KMS-11 (cell line): ENCODE data around the gene EME1.

Source experiments
- H2AFZ ChIP-seq: fragments of 200-600 bp; sonication (generic); 2 replicates; pipeline ENCODE4 v1.6.1; 2016; ENCODE audit warnings: antibody characterized with exemption, mixed run types, low read depth
- H3K27ac ChIP-seq: fragments of 200-600 bp; sonication (generic); 2 replicates; pipeline ENCODE4 v1.6.1; 2016; ENCODE audit warnings: mild to moderate bottlenecking, mixed run types
- H3K27me3 ChIP-seq: fragments of 200-600 bp; sonication (generic); 2 replicates; pipeline ENCODE4 v1.6.1; 2017; ENCODE audit warnings: mild to moderate bottlenecking, low read depth, mixed run types, moderate library complexity; ENCODE audit not compliant: insufficient read depth
- H3K36me3 ChIP-seq: fragments of 200-600 bp; sonication (generic); 2 replicates; pipeline ENCODE4 v1.6.1; 2017; ENCODE audit warnings: mild to moderate bottlenecking, mixed run types; ENCODE audit not compliant: insufficient read depth
- H3K4me1 ChIP-seq: fragments of 200-600 bp; sonication (generic); 2 replicates; pipeline ENCODE4 v1.6.1; 2016; ENCODE audit warnings: mild to moderate bottlenecking, low read depth, mixed run types; ENCODE audit not compliant: poor library complexity, severe bottlenecking
- H3K4me2 ChIP-seq: fragments of 200-600 bp; sonication (generic); 2 replicates; pipeline ENCODE4 v1.7.0; 2016; ENCODE audit warnings: mild to moderate bottlenecking, mixed run types
- H3K4me3 ChIP-seq: fragments of 200-600 bp; sonication (generic); IDR thresholded peaks from 2 replicates; pipeline ENCODE4 v1.6.1; 2017; ENCODE audit warnings: low read depth, low read length, mixed read lengths; ENCODE audit not compliant: insufficient read depth
- H3K79me2 ChIP-seq: fragments of 200-600 bp; sonication (generic); 2 replicates; pipeline ENCODE4 v1.6.1; 2016; ENCODE audit warnings: low read depth, mixed run types; ENCODE audit not compliant: insufficient read depth
- H3K9ac ChIP-seq: fragments of 200-600 bp; sonication (generic); 2 replicates; pipeline ENCODE4 v1.6.1; 2016; ENCODE audit warnings: mild to moderate bottlenecking, mixed run types
- H4K20me1 ChIP-seq: fragments of 200-600 bp; sonication (generic); 2 replicates; pipeline ENCODE4 v1.6.1; 2016; ENCODE audit warnings: mild to moderate bottlenecking, mixed run types; ENCODE audit not compliant: insufficient read depth
- TF ChIP-seq, protein P1 (sequence below): fragments of 200-600 bp; sonication (generic); conservative IDR thresholded peaks from 2 replicates; pipeline ENCODE4 v1.6.1; 2017; ENCODE audit warnings: low read depth, mild to moderate bottlenecking, antibody characterized with exemption, low read length, moderate library complexity, mixed read lengths

The EME1 gene, protein sequence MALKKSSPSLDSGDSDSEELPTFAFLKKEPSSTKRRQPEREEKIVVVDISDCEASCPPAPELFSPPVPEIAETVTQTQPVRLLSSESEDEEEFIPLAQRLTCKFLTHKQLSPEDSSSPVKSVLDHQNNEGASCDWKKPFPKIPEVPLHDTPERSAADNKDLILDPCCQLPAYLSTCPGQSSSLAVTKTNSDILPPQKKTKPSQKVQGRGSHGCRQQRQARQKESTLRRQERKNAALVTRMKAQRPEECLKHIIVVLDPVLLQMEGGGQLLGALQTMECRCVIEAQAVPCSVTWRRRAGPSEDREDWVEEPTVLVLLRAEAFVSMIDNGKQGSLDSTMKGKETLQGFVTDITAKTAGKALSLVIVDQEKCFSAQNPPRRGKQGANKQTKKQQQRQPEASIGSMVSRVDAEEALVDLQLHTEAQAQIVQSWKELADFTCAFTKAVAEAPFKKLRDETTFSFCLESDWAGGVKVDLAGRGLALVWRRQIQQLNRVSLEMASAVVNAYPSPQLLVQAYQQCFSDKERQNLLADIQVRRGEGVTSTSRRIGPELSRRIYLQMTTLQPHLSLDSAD

DNA sequence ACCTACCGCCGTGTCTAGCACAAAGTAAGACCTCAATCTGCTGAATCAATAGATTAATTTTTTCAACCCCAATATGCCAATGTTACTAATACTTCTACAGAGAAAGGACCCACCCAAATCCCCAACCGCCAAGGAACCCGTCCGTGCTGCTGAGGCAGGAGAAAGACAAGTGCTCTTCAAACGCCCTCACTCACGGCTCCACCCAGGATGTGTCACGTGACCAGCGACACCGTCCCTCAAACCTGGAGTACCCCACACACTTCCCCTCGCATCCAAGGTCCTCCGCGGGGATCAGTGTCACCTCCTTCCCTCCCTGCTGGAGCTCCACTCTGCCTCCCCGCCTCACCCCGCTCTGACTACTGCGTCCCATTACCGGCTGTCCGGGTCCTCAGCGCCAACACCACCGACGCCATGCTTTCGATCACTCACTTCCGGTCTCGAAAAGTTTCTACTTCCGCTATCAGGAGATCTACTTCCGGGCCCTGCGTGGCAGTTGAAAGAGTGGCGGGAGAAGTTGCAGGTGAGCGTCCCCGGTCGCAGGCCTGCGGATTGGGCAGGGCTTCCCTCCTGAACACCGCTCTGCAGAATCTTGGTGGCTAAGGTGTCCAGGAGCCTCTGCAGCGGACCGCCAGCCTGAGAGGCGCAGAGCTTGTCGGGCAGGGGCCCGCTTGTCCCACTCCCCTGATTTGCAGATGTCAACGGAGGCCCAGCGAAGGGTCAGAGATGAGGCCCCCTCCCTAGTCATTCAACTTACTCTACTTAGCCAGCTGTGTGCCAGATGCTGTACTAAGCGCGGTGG, at the start of gene EME1, which contains the start of gene MRPL27:
EME1 (plus strand) TSS at position 472 of the 799 bp plus-strand sequence. CDS start 1,980 bp downstream, outside the sequence.
MRPL27 (minus strand) TSS at position 427 of the 799 bp plus-strand sequence; CDS start at position 413, 14 bp downstream.
- H3K4me3 ChIP-seq = peak within 1 kb of the TSS; percentile 79
- H3K79me2 ChIP-seq = peaks cover 26% of the 10 kb centered on the region
- H3K27ac ChIP-seq = peak within 1 kb of the TSS; percentile 78
- H3K36me3 ChIP-seq = peaks cover 7% of the 10 kb centered on the region; the same call in 1 of the 2 replicates
- no peaks in the 10 kb centered on the region for H3K27me3 ChIP-seq
- peaks cover 15% of the 10 kb centered on the region for H3K4me1 ChIP-seq
- H2AFZ ChIP-seq = peak within 1 kb of the TSS; percentile 87
- H4K20me1 ChIP-seq = no peaks in the 10 kb centered on the region
- H3K4me2 ChIP-seq = peak within 1 kb of the TSS; percentile 63
- TF ChIP-seq, protein P1, sequence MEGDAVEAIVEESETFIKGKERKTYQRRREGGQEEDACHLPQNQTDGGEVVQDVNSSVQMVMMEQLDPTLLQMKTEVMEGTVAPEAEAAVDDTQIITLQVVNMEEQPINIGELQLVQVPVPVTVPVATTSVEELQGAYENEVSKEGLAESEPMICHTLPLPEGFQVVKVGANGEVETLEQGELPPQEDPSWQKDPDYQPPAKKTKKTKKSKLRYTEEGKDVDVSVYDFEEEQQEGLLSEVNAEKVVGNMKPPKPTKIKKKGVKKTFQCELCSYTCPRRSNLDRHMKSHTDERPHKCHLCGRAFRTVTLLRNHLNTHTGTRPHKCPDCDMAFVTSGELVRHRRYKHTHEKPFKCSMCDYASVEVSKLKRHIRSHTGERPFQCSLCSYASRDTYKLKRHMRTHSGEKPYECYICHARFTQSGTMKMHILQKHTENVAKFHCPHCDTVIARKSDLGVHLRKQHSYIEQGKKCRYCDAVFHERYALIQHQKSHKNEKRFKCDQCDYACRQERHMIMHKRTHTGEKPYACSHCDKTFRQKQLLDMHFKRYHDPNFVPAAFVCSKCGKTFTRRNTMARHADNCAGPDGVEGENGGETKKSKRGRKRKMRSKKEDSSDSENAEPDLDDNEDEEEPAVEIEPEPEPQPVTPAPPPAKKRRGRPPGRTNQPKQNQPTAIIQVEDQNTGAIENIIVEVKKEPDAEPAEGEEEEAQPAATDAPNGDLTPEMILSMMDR = no peak
- peak within 1 kb of the TSS; percentile 84 for H3K9ac ChIP-seq

DNA sequence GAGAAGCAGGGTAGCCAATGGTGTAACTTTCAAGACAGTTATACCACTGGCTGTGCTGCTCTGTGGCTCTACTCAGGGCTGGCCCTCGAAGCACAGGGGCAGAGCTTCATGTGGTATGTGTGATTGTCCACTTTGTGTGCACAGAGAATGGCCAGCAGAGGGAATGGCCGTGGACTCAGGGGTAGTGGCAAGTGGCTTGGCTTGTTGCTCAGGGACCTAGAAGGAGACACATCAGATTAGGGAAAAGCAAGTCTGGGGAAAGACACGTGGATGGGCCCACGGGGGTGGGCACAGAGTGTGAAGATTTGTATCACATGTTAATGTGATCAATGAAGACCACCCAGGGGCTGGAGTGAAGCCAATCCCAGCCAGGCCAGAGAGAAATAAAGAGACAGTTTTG, 47.1 kb upstream of the EME1 start:
- Histone ChIP-seq H3K27ac (no peak overlapping the region), H3K4me1 (no peaks in the 10 kb centered on the region), H3K27me3 (no peaks in the 10 kb centered on the region), H3K4me2 (no peak overlapping the region), H3K36me3 (no peaks in the 10 kb centered on the region), H3K79me2 (no peaks in the 10 kb centered on the region), H3K9ac (no peak overlapping the region), H4K20me1 (no peaks in the 10 kb centered on the region), H3K4me3 (no peak overlapping the region), H2AFZ (no peak overlapping the region)
- TF ChIP-seq, protein P1 = no peak

DNA sequence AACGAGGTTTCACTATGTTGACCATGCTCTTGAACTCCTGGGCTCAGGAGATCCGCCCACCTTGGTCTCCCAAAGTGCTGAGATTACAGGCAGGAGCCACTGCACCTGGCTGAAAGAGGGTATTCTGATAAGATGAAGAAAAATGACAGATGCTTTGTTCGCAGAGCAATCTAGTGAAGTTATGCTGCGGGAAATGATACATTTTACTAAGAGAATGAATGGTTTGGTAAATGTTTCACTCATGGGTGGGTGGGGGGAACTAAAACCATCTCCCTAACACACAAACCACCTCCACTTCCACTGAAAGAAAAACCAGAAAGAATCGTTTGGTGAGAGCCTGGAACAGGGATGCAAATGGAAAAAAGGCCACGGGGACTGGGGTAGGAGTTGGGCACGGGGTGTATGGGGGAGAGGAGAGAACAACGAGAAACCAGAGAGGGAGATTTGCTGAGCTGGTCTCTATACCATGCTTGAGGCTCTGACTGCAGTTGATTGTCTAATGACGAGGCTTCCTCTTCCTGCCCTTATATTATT, 46.1 kb upstream of the EME1 start:
- no peaks in the 10 kb centered on the region for H3K4me1 ChIP-seq
- no peak overlapping the region for H3K27ac ChIP-seq
- H3K9ac ChIP-seq = no peak overlapping the region
- no peaks in the 10 kb centered on the region for H3K36me3 ChIP-seq
- TF ChIP-seq, protein P1 = no peak
- no peak overlapping the region for H2AFZ ChIP-seq
- H3K27me3 ChIP-seq = no peaks in the 10 kb centered on the region
- H3K4me2 ChIP-seq = no peak overlapping the region
- H3K4me3 ChIP-seq = no peak overlapping the region
- no peaks in the 10 kb centered on the region for H4K20me1 ChIP-seq
- H3K79me2 ChIP-seq = no peaks in the 10 kb centered on the region
